HG02798 (cell line): ENCODE measurements around the gene CPNE5.
"Not testable (repeated sequence)": the region's sequence is repeated elsewhere in the genome, so short reads cannot be mapped to it uniquely, and the experiment has no call there.

Source experiments
- ATAC-seq: cut with Tn5 transposase; IDR thresholded peaks from one replicate; pipeline ENCODE4 v1.9.1; 2021; ENCODE audit warnings: mild to moderate bottlenecking; ENCODE audit not compliant: unreplicated experiment, poor library complexity

The CPNE5 gene

DNA sequence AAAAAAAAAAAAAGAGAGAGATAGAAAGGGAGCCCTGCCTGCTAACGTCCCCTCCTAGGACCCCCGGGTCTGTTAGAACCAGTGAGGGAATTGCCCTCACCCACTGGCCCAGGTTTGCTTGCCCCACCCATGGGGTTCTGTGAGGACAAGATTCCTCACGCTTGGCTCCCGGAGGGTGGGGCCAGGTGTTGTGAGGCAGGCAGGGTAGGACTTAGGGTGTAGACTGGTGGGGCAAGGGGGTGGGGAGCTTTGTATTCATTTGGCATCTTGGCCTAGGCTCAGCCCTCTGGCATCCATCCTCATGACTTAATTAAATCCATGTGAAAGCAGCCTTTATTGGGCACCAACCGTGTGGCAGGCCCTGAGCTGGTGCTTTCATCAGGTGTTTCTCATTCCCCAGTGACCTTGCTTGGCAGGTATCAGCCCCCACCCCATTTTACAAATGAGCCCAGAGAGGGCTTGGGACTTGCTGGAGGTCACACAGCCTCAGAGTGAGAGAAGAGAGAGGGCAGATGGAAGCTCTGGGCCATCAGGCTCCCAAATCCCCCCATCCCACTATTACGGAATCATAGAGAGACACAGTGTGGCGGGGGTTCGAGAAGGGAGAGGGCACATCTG lies 122.7 kb downstream of the CPNE5 start:
- ATAC-seq: no peak

DNA sequence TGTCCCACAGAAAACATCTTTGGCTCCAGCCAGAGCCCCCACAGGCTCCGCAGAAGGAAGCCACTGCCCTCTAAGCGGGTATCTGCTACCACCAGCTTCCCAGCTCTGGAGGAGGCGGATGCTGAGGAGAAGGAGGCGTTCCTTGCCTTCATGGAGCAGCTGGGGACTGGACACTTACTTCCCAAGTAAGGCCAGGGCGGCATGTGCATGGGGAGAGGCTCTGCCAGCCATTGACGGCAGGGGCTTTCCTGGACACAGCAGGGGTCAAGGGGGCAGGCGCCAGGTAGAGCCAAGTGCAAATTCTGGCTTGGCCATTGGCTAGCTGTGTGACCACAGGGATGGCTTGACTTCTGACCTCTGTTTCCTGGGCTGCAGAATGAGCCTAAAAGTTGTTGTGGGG lies 123.8 kb downstream of the CPNE5 start:
- ATAC-seq: no peak

DNA sequence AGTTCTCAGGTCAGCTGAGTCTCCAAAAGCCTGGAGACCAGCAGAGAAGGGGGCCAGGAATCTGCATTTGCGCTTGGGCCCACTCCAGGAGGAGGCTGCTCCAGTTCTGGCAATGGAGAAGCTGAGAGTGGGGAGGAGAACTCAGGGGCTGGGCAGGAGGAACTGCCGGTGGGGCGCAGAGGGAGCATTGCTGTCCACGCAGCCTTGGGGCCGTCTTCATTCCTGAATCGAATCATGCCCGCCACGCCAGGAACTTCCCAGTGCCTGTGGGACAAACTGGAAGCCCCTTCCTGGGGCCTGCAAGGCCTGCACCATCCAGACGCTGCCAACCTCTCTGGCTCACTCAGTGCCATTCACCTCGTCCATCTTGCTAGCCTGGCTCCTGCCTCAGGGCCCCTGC lies 124.7 kb downstream of the CPNE5 start:
- no peak for ATAC-seq

DNA sequence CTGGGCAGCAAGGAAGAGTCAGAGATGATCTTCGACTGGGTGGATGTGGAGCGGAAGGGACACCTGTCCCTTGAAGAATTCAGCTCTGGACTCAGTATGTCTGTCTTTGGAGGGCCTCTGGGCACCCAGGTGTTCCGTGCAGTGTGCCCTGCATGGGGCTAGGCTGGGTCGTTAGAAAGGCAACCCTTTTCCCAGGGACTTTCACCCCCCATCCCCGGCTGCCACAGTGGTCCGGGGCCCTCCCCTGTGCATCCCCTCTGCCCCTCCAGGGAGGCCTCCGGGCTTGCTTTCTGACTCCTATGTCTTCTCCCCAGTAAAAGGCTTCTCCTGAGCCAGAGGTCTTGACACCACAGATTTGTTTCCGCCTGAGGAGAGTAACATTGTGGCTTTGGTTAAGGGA lies 125.4 kb downstream of the CPNE5 start:
- no peak for ATAC-seq

DNA sequence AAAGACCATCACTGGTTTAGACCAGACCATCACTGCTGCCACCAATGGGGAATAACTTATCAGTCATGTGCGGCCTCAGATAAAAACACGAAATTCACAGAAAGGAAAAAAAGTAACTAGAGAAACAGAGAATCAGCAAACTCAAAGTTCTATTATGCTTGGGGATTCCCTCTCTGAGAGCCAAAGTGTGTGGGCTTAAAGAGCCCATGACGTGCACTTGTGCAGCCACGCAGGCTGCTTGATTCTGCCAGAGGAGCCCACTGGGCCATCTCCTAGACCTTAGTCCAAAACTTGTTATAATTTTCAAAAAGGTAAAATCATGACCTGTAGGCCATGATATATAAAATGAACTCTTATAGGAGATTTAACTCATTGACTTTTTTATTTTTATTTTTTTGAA lies 126.4 kb downstream of the CPNE5 start:
- ATAC-seq: no peak

DNA sequence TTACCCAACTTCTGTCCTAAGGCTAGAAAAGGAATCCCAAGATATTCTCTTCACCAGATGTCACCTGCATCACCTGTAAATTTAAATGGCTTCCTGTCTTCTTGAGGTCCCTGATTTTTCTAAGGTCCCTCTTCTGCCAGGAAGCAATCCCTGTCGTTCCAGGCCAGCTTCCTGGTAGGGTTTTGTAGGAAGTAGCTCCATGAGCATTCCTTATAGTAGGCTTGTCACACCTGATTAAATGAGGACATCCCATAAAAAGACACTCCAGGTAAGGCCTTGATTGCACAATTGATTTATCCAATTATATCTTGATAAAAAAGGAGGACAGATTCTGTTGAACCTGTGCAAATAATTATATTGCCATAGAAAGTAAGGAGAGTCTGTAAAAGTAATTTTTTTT lies 132.9 kb downstream of the CPNE5 start:
- no peak for ATAC-seq

DNA sequence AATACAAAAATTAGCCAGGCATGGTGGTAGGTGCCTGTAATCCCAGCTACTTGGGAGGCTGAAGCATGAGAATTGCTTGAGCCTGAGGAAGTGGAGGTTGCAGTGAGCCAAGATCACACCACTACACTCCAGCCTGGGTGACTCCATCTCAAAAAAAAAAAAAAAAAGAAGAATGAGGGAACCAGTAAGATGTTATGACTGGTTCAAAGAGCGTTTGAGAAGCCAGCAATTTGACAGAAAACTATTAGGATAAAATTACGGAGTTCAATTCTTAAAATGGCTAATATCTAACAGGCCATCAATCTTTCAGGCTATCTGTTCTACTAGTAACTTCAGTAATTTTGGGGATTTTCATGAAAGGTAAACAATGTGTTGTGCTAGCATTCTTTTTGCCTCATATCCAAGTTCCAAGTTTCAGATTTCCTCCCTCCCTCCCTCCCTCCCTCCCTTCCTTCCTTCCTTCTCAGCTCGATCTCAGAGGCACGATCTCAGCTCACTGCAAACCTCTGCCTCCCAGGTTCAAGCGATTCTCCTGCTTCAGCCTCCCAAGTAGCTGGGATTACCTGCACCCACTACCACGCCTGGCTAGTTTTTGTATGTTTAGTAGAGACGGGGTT lies 134.2 kb downstream of the CPNE5 start:
- not testable (repeated sequence) for ATAC-seq

DNA sequence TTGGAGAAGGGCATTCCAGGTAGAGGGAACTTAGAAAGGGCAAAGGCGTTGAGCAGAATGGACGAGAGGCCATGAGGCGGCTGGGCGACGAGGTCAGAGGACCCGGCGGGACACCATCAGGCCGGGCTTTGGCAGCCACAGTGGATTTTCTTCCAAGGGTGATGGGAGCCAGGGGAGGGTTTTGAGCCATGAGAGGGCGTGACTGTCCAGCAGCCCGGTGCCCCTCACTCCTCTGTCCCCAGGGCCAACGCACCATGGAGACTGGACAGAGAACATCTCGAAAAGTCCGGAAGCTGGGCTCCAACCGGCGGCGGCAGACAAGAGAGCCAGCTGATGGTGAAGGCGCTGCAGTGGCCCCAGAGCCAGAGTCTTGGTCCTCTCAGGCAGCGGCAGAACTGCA lies 135.3 kb downstream of the CPNE5 start:
- no peak for ATAC-seq

DNA sequence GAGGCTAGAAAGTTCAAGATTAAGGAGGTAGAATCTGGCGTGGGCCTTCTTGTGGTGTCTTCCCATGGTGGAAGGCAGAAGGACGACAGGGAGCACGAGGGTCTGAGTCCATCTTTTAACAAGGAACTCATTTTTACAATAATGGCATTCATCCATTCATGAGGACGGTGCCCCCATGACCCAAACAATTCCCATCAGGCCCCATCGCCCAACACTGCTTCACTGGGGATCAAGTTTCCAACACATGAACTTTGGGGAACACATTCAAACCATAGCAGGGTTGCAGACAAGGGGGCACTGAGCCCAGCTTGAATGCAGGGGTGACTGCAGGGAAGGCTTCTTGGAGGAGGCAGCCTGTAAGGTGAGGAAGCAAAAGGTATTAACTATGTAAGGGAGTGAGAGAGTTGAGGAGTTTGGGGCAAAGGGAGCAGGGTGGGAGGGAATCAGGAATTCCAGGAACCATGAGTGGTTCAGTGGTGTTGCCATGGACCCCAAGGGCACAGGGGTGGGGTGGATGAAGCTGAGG lies 136.1 kb downstream of the CPNE5 start:
- ATAC-seq: no peak

DNA sequence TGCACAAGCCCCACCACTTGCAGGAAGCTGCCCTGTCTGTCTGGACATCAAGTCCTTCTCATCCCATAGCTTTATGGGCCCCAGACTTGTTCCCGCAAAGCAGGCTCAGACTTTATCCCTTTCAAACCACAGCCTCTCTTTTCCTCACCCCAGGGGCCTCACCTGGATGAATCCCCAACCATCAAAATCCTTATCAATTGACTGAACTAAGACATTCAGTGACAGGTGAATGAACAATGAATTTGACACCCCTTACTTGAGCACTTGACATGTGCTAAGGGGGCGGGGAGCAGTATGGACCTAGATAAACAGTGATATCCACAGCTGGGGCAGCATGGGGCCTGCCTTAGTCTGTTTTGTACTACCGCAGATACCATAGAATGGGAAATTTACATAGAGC lies 136.6 kb downstream of the CPNE5 start:
- no peak for ATAC-seq

DNA sequence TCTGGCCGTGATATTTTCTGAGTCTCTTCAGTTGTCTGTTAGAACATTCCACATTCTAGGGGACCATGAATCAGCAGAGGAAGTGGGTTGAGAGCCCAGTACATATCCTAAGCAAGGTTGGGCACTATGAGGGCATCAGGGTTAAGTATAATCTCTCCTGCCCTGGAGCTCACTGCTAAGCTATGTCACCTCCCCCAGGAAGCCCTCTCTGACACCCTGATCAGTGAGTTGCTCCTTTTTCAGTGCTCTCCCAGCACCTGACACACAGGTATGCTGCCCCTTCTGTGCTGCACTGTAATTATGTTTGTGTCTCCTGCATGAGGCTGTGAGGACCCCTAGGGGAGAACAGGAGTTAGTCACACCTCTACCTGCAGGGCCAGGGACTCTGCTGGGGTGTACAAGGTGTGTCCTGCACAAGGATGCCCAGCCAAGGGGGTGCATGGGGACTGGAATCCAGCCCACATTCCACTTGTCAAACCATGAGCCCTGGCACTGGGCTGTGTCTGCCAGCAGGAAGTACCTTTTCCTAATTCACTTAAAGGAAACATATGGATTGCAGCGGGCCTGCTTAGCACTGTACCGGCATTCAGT lies 137.7 kb downstream of the CPNE5 start:
- no peak for ATAC-seq

DNA sequence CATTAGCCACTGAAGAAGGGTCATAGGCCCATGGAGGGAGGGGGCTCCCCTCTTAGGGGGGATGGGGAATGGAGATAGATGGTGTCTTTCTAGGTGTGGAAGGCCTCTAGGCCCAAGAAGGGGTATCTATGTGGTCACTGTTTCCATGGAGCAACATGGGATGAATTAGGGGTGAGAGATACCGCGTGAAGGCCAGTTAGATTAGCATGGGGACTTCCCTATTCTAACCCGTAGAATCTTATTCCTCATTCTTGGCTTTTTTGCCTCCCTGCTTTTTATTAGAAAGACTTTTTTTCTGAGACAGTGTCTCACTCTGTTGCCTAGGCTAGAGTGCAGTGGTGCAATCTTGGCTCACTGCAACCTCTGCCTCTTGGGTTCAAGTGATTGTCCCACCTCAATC lies 138.4 kb downstream of the CPNE5 start:
- no peak for ATAC-seq

DNA sequence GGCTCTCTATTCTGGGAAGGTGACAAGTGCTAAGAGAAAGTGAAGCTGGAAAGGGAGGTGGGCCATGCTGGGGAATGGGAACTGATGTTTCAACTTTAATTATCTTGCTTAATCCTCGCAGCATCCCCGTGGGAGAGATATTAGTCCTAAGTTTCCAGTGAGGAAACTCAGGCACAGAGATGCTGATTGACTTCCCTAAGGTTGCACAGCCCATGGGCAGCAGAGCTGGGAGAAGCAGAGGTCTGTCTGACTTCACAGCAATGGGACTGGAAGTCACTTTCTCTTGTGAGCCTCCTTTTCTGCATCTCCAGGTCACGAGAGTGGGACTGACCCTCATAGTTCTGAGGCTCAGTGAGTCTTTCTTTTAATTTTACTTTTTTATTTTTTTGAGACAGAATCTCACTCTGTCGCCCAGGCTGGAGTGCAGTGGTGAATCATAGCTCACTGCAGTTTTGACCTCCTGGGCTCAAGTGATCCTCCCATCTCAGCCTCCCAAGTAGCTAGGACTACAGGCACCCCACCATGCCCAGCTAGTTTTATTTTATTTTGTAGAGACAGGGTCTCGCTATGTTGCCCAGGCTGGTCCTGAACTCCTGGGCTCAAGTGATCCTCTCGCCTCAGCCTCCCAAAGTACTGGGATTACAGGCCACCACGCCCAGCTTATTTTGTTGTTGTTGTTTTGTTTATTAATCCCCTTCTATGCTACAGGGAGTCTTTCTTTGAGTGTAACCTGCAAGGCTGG lies 139.0 kb downstream of the CPNE5 start:
- no peak for ATAC-seq

DNA sequence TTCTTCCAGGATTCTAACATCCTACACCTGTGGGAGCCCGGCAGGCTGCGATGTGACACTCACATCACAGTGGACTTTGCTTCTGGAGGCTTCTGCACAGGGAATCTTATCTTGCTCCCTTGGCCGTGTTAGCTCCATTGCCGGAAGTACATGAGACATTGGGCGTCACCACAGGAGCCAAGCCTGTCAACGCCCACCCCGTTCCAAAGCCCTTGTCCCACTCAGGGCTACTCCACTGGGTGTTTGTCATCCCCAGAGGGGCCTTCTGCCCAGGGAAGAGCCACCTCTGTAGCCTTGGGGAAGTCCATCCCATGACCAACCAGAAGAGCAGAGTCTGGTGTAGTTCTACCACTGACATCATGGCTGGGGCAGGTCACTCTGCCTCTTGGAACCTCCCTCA lies 139.9 kb downstream of the CPNE5 start:
- ATAC-seq: no peak

DNA sequence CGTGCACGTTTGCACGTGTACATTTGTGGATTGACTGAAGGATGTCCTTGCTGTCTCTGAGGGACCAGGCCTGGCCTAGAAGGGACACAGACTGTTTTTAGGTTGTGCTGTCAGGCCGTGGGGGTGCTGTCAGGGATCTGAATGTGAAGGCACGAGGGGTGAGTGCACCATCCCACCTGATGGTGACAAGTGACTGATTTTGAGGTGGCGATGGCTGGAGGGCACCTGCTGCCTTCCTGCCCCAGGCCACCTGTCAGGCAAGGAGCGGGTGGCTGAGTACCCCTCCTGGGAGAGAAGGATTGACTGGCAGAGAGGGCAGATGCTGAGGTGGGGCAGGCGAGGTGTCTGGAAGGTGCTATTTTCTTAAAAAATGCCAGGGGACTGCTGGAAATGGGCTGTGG lies 140.4 kb downstream of the CPNE5 start:
- ATAC-seq: no peak

DNA sequence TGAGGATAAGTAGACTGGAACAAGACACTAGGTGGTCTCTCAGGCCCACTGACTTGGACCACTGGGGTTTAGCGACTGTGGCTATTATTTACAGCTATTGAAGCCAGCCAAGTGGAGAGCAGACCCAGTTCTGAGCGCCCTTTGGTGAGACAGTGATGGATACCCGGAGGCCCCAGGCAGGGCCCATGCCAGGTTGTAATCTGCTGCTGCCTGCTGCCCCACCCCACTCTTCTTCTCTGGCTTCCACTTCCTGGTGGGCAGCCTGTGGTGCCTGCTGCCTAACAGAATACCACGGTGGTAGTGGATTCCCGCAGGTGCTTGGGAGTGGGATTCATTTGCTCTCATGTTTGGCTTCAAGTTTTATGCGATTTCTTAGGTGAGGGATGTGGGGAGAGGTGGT lies 141.0 kb downstream of the CPNE5 start:
- no peak for ATAC-seq

DNA sequence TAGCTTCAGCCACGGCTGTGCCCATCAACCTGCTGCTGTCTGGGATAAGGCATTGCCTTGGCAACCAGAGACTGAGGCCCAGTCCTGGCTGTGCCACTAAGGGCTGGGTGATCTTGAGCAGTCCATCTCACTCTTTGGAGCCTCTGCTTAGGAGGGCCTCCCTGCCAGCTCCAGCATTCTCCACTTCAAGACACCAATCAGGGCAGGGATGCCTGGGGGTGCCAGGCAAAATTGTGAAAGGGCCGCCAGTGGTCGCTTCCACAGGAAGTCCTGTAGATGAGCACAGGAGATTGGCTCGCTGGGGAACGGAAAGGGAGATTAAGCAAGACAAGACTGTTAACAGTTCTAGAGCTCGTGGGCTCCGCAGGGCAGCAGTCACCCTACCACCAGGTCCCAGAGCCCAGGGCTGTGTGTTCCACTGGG lies 141.8 kb downstream of the CPNE5 start, which contains the start of gene RAB44:
RAB44 (plus strand) TSS at position 346 of the 423 bp plus-strand sequence. CDS start 6,410 bp downstream, outside the sequence.
- no peak for ATAC-seq

DNA sequence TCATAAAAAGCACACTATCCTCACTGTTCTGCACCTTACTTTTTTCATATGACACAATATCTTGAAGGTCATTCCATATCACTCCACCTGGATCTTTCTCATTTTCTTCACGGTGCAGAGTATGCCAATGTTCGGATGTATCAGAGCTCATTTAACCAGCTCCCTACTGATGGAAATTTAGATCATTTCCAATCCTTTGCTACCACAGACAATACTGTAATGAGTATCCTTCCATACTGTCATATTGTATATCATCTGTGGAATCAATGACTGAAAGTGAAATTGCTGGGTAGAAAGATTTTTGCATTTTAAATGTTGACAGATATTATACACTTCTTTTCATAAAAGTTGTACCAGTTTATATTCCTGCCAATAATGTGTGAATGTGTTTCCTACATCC lies 143.8 kb downstream of the CPNE5 start:
- no peak for ATAC-seq

DNA sequence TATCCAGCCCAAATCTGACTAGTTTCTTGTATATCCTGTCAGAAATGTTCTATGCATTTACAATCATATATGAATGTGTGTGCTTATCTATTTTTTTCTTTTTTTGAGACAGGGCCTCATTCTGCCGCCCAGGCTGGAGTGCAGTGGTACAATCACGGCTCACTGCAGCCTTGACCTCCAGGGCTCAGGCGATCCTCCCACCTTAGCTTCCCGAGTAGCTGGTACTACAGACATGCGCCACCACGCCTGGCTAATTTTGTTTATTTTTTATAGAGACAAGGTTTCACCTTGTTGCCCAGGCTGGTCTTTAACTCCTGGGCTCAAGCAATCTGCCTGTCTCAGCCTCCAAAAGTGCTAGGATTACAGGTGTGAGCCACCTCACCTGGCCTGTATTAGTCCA lies 144.6 kb downstream of the CPNE5 start:
- no peak for ATAC-seq

DNA sequence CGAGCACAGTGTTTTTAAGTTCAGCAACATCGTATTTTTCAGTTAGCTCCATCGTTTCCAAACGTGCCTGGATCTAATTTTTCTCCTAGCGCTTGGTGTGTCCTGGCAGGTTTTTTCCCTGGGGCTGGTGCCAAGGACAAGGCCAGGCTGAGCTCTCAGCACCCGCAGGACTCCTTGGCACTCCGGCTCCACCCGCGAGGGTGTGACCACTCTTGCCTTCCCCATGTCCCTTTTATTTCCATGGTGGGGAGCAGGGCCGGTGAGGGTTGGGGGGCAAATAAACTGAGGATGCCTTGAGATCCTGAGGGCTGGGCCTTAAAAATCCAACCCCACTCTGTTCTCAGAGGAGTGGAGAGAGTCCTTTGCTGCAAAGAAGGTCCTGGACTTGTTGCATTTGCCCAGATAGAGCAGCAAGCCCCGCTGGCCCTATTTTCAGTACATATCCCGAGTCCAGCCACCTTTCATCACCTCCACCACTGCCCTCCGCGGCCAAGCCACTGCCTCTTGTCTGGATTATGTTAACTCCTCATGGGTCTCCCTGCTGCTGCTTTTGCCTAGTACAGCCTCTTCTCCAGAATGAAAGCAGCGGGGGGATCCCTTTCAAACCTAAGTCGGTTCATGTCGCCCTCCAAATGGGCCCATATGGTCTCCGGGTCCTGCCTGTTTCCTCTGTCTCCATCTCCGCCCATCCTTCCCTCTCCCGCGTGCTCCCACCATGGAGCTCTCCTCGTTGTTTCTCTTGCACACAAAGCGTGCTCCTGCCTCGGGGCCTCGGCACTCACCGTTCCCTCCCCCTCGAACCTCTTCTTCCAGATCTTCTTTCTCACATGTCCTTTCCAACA lies 146.2 kb downstream of the CPNE5 start:
- no peak for ATAC-seq
